Vagina (tissue), 2 donors: ENCODE measurements around the gene ZIC4. TPM values are rescaled to one million over a fixed set of nuclear protein-coding genes. Genes with fewer than 3 reads are reported as not detected.
A peak's percentile ranks its signal among the peaks of the same experiment; 100 is the strongest.

Experiments
- DNase-seq, 2 donors: peaks; one replicate each; pipeline ENCODE4 v3.0.0-alpha.2; 2017; ENCODE audit errors: extremely low spot score in 2 of 2
- H3K27ac ChIP-seq: fragments of 200-600 bp; sonication (generic); one replicate; pipeline ENCODE4 v1.5.1; 2019
- H3K27me3 ChIP-seq: fragments of 200-600 bp; sonication (generic); one replicate; pipeline ENCODE4 v1.5.1; 2019
- H3K36me3 ChIP-seq, 2 donors: fragments of 200-600 bp; sonication (generic); one replicate each; pipeline ENCODE4 v1.5.1; 2017 to 2019
- H3K4me1 ChIP-seq: fragments of 200-600 bp; sonication (generic); one replicate; pipeline ENCODE4 v1.5.1; 2019
- H3K4me3 ChIP-seq, 2 donors: fragments of 200-600 bp; sonication (generic); 1 replicate in 1 of 2; 2 replicates in 1 of 2; pipeline ENCODE4 v1.5.1; 2016 to 2019
- H3K9me3 ChIP-seq: fragments of 200-600 bp; sonication (generic); one replicate; pipeline ENCODE4 v1.5.1; 2019
- POLR2A ChIP-seq, 2 donors: fragments of 450-650 bp; IDR thresholded peaks; one replicate each; pipeline ENCODE4 v1.6.1; 2017; ENCODE audit warnings: antibody characterized with exemption in 2 of 2, mild to moderate bottlenecking in 2 of 2, moderate library complexity in 2 of 2
- POLR2AphosphoS5 ChIP-seq, 2 donors: sonication (generic); formaldehyde crosslinking; IDR thresholded peaks; one replicate each; pipeline ENCODE4 v1.9.0; 2017; ENCODE audit warnings: antibody characterized with exemption in 2 of 2, mild to moderate bottlenecking in 2 of 2, low read depth in 1 of 2; ENCODE audit not compliant: insufficient read depth in 1 of 2
- intact Hi-C: fragments of 100-400 bp; cut with DNase I; formaldehyde crosslinking; loops from one replicate; pipeline ENCODE4 v1.15.1; 2023
- total RNA-seq: library from RNA; depleted of rRNA; stranded (reverse); fragments of >200 nt; gene quantifications from one replicate; pipeline ENCODE4 v1.2.3, GENCODE V29; 2016
- TF ChIP-seq, protein P1 (sequence below), 3 experiments: fragments of 450-650 bp in 2 of 3; fragments of 200-600 bp in 1 of 3; sonication (generic) in 1 of 3; IDR thresholded peaks; one replicate each; pipeline ENCODE4 v1.5.1; 2017 to 2019; ENCODE audit warnings: antibody characterized with exemption in 3 of 3, mild to moderate bottlenecking in 2 of 3, moderate library complexity in 2 of 3

The ZIC4 gene
- total RNA-seq, 1 donor from 2014 or later: not detected

GRCh38 chr3:147411815-147412241, 5.5 kb upstream of the ZIC4 start:
- intact Hi-C loops: no loop called here
- Histone ChIP-seq H3K27me3 (peaks cover 47% of the 10 kb centered on the region), H3K9me3 (no peaks in the 10 kb centered on the region), H3K36me3 (no peaks in the 10 kb centered on the region), H3K27ac (no peak overlapping the region), H3K4me3 (no peak overlapping the region), H3K4me1 (peaks cover 35% of the 10 kb centered on the region)
- TF ChIP-seq POLR2A (IDR thresholded peaks at IDR 0.05) (no peak), POLR2AphosphoS5 (IDR thresholded peaks at IDR 0.05; ENCODE audit: insufficient read depth in 1 of 2, low read depth in 1 of 2) (no peak)
- TF ChIP-seq, protein P1, sequence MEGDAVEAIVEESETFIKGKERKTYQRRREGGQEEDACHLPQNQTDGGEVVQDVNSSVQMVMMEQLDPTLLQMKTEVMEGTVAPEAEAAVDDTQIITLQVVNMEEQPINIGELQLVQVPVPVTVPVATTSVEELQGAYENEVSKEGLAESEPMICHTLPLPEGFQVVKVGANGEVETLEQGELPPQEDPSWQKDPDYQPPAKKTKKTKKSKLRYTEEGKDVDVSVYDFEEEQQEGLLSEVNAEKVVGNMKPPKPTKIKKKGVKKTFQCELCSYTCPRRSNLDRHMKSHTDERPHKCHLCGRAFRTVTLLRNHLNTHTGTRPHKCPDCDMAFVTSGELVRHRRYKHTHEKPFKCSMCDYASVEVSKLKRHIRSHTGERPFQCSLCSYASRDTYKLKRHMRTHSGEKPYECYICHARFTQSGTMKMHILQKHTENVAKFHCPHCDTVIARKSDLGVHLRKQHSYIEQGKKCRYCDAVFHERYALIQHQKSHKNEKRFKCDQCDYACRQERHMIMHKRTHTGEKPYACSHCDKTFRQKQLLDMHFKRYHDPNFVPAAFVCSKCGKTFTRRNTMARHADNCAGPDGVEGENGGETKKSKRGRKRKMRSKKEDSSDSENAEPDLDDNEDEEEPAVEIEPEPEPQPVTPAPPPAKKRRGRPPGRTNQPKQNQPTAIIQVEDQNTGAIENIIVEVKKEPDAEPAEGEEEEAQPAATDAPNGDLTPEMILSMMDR (IDR thresholded peaks at IDR 0.05): no peak
- no peak for DNase-seq

DNA sequence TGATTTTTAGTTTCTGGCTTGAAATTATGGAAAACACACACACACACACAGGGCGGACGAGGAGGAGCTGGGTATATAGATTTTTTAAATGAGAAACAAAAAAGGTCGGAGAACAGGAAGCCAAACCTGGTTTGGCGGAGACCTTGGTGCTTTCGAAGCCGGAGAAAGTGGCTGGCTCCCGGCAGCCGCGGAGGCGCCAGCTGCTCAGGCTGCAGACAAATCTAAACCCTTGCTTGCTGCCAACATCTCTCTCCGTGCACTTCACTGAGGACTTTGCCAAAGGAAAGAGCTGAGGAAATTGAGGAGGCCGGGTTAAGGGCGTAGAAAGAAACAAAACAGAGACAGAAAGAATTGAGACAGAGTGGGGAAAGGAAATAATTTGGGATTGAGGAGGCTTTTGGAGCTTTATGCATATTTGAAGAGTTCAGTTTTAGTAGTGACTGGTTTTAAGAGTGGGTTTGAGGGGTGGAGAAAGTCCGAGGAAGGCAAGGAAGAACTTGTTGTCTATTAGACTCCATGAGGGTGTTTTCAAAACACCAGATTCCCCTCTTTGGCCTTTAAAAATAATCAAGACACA, 5.0 kb upstream of the ZIC4 start:
- H3K4me3 ChIP-seq: peak overlapping the region; percentile 23 to 44
- H3K27ac ChIP-seq: no peak overlapping the region
- H3K4me1 ChIP-seq: peaks cover 35% of the 10 kb centered on the region
- H3K27me3 ChIP-seq: peaks cover 47% of the 10 kb centered on the region
- TF ChIP-seq POLR2A (IDR thresholded peaks at IDR 0.05): no peak
- TF ChIP-seq, protein P1 (IDR thresholded peaks at IDR 0.05): no peak
- no peak for TF ChIP-seq POLR2AphosphoS5 (IDR thresholded peaks at IDR 0.05; ENCODE audit: insufficient read depth in 1 of 2, low read depth in 1 of 2)
- no peaks in the 10 kb centered on the region for H3K36me3 ChIP-seq
- intact Hi-C loops: no loop called here
- DNase-seq: no peak
- H3K9me3 ChIP-seq: no peaks in the 10 kb centered on the region

GRCh38 chr3:147410526-147411237, 4.3 kb upstream of the ZIC4 start:
- intact Hi-C loops: no loop called here
- Histone ChIP-seq H3K27ac (no peak overlapping the region), H3K4me3 (peak overlapping the region; percentile 23 to 44), H3K9me3 (no peaks in the 10 kb centered on the region), H3K4me1 (peaks cover 35% of the 10 kb centered on the region), H3K36me3 (no peaks in the 10 kb centered on the region), H3K27me3 (peaks cover 44% of the 10 kb centered on the region)
- peak in 1 of 2 donors; percentile 3 for TF ChIP-seq POLR2AphosphoS5 (IDR thresholded peaks at IDR 0.05; ENCODE audit: insufficient read depth in 1 of 2, low read depth in 1 of 2)
- TF ChIP-seq, protein P1 (IDR thresholded peaks at IDR 0.05): no peak
- TF ChIP-seq POLR2A (IDR thresholded peaks at IDR 0.05): no peak
- DNase-seq: peak in 1 of 2 donors; percentile 49

DNA sequence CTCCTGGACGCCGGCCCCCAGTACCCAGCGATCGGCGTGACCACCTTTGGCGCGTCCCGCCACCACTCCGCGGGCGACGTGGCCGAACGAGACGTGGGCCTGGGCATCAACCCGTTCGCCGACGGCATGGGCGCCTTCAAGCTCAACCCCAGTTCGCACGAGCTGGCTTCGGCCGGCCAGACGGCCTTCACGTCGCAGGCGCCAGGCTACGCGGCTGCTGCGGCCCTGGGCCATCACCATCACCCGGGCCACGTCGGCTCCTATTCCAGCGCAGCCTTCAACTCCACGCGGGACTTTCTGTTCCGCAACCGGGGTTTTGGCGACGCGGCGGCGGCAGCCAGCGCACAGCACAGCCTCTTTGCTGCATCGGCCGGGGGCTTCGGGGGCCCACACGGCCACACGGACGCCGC, 3.8 kb upstream of the ZIC4 start:
- H3K36me3 ChIP-seq: no peaks in the 10 kb centered on the region
- H3K27me3 ChIP-seq: peaks cover 39% of the 10 kb centered on the region
- peak; percentile 42 to 52 for DNase-seq
- H3K4me3 ChIP-seq: peak overlapping the region; percentile 23 to 44
- peaks cover 35% of the 10 kb centered on the region for H3K4me1 ChIP-seq
- TF ChIP-seq, protein P1 (IDR thresholded peaks at IDR 0.05): no peak
- TF ChIP-seq POLR2A (IDR thresholded peaks at IDR 0.05) (no peak), POLR2AphosphoS5 (IDR thresholded peaks at IDR 0.05; ENCODE audit: insufficient read depth in 1 of 2, low read depth in 1 of 2) (no peak)
- intact Hi-C loops: no loop called here
- no peak overlapping the region for H3K27ac ChIP-seq
- no peaks in the 10 kb centered on the region for H3K9me3 ChIP-seq
